ENCODE measurements around the gene MARCHF6.

The MARCHF6 gene

GRCh38 chr5:10329820-10330481 is 23.5 kb upstream of the MARCHF6 start:
- H3K4ac ChIP-seq (ENCODE audit: low read depth, low read length), result no peak overlapping the region
- no peak overlapping the region for H2BK120ac ChIP-seq (ENCODE audit: low read depth, low read length)
- no peak overlapping the region for H3K18ac ChIP-seq (ENCODE audit: low read length)
- no peaks in the 10 kb centered on the region for H3K4me1 ChIP-seq (ENCODE audit: control insufficient read depth, low read depth, low read length)
- WGBS (ENCODE audit: extremely low coverage, insufficient coverage, low lambda C conversion rate), result no CpG with 5 or more reads among the region's 7 CpGs
- no peak overlapping the region for H3K56ac ChIP-seq (ENCODE audit: low read length)
- DNase-seq, result no peak
- no peak overlapping the region for H4K5ac ChIP-seq (ENCODE audit: low read length)
- H3K27ac ChIP-seq (ENCODE audit: low read depth, low read length), result no peak overlapping the region
- H2BK15ac ChIP-seq (replicated peaks; ENCODE audit: low read depth), result no peak overlapping the region
- H4K8ac ChIP-seq (ENCODE audit: low read depth, low read length), result no peak overlapping the region
- H3K79me2 ChIP-seq (ENCODE audit: control insufficient read depth, insufficient read depth, low read length), result no peaks in the 10 kb centered on the region
- H3K4me3 ChIP-seq (ENCODE audit: low read length), result no peak overlapping the region
- H3K36me3 ChIP-seq (ENCODE audit: control insufficient read depth, insufficient read depth, low read length), result no peaks in the 10 kb centered on the region
- H3K27me3 ChIP-seq (ENCODE audit: insufficient read depth, low read length, poor library complexity), result peaks cover 8% of the 10 kb centered on the region
- H3K23ac ChIP-seq (ENCODE audit: low read length), result no peak overlapping the region
- no peaks in the 10 kb centered on the region for H3K79me1 ChIP-seq (ENCODE audit: low read length)
- H3K4me2 ChIP-seq (ENCODE audit: low read length), result no peak overlapping the region
- no peak overlapping the region for H3K9ac ChIP-seq (ENCODE audit: low read length)
- no peak overlapping the region for H2AK5ac ChIP-seq (ENCODE audit: low read length)
- no peak overlapping the region for H2BK5ac ChIP-seq (ENCODE audit: low read length)

GRCh38 chr5:10330511-10331230 is 22.8 kb upstream of the MARCHF6 start:
- Histone ChIP-seq H3K18ac (ENCODE audit: low read length) (no peak overlapping the region), H3K4ac (ENCODE audit: low read depth, low read length) (no peak overlapping the region), H3K56ac (ENCODE audit: low read length) (no peak overlapping the region), H2BK120ac (ENCODE audit: low read depth, low read length) (no peak overlapping the region), H4K5ac (ENCODE audit: low read length) (no peak overlapping the region), H3K4me1 (ENCODE audit: control insufficient read depth, low read depth, low read length) (no peaks in the 10 kb centered on the region), H3K36me3 (ENCODE audit: control insufficient read depth, insufficient read depth, low read length) (no peaks in the 10 kb centered on the region), H3K27me3 (ENCODE audit: insufficient read depth, low read length, poor library complexity) (peaks cover 8% of the 10 kb centered on the region), H2BK15ac (replicated peaks; ENCODE audit: low read depth) (no peak overlapping the region), H3K4me3 (ENCODE audit: low read length) (no peak overlapping the region), H3K9ac (ENCODE audit: low read length) (no peak overlapping the region), H3K27ac (ENCODE audit: low read depth, low read length) (no peak overlapping the region), H2AK5ac (ENCODE audit: low read length) (no peak overlapping the region), H3K23ac (ENCODE audit: low read length) (no peak overlapping the region), H3K79me2 (ENCODE audit: control insufficient read depth, insufficient read depth, low read length) (no peaks in the 10 kb centered on the region), H3K79me1 (ENCODE audit: low read length) (no peaks in the 10 kb centered on the region), H2BK5ac (ENCODE audit: low read length) (no peak overlapping the region), H3K4me2 (ENCODE audit: low read length) (no peak overlapping the region), H4K8ac (ENCODE audit: low read depth, low read length) (no peak overlapping the region)
- DNase-seq, result no peak
- WGBS (ENCODE audit: extremely low coverage, insufficient coverage, low lambda C conversion rate), result no CpG with 5 or more reads among the region's 10 CpGs

GRCh38 chr5:10331341-10331796 is 22.1 kb upstream of the MARCHF6 start:
- Histone ChIP-seq H3K27ac (ENCODE audit: low read depth, low read length) (no peak overlapping the region), H3K79me2 (ENCODE audit: control insufficient read depth, insufficient read depth, low read length) (no peaks in the 10 kb centered on the region), H3K56ac (ENCODE audit: low read length) (no peak overlapping the region), H3K23ac (ENCODE audit: low read length) (no peak overlapping the region), H3K4me1 (ENCODE audit: control insufficient read depth, low read depth, low read length) (no peaks in the 10 kb centered on the region), H4K5ac (ENCODE audit: low read length) (no peak overlapping the region), H3K9ac (ENCODE audit: low read length) (no peak overlapping the region), H3K36me3 (ENCODE audit: control insufficient read depth, insufficient read depth, low read length) (no peaks in the 10 kb centered on the region), H3K79me1 (ENCODE audit: low read length) (no peaks in the 10 kb centered on the region), H3K27me3 (ENCODE audit: insufficient read depth, low read length, poor library complexity) (peaks cover 8% of the 10 kb centered on the region), H2BK5ac (ENCODE audit: low read length) (no peak overlapping the region), H3K4me2 (ENCODE audit: low read length) (no peak overlapping the region), H3K4me3 (ENCODE audit: low read length) (no peak overlapping the region), H2BK120ac (ENCODE audit: low read depth, low read length) (no peak overlapping the region), H2AK5ac (ENCODE audit: low read length) (no peak overlapping the region), H2BK15ac (replicated peaks; ENCODE audit: low read depth) (no peak overlapping the region), H3K18ac (ENCODE audit: low read length) (no peak overlapping the region), H4K8ac (ENCODE audit: low read depth, low read length) (no peak overlapping the region), H3K4ac (ENCODE audit: low read depth, low read length) (no peak overlapping the region)
- no peak for DNase-seq
- no CpG with 5 or more reads among the region's 7 CpGs for WGBS (ENCODE audit: extremely low coverage, insufficient coverage, low lambda C conversion rate)

DNA sequence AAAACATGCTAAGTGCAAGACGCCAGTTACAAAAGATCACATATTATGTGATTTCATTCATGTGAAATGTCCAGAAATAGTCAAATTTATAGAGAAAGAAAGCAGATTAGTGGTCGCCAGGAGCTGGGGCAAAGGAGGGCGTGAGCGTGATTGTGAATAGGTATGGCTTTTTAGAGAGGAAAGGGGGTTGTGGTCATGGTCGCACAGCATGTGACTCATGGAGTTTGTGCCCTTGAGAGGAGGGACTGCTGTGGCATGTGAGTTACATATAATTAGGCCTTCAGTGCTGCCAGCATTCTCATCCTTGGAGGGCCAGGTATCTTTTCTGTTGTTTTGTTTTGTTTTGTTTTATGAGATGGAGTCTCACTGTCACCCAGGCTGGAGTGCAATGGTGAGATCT is 21.2 kb upstream of the MARCHF6 start:
- Histone ChIP-seq H3K23ac (ENCODE audit: low read length) (no peak overlapping the region), H3K56ac (ENCODE audit: low read length) (no peak overlapping the region), H3K4ac (ENCODE audit: low read depth, low read length) (no peak overlapping the region), H2AK5ac (ENCODE audit: low read length) (no peak overlapping the region), H3K18ac (ENCODE audit: low read length) (no peak overlapping the region), H3K4me2 (ENCODE audit: low read length) (no peak overlapping the region), H3K9ac (ENCODE audit: low read length) (no peak overlapping the region), H3K36me3 (ENCODE audit: control insufficient read depth, insufficient read depth, low read length) (no peaks in the 10 kb centered on the region), H4K5ac (ENCODE audit: low read length) (no peak overlapping the region), H2BK15ac (replicated peaks; ENCODE audit: low read depth) (no peak overlapping the region), H2BK120ac (ENCODE audit: low read depth, low read length) (no peak overlapping the region), H4K8ac (ENCODE audit: low read depth, low read length) (no peak overlapping the region), H3K27ac (ENCODE audit: low read depth, low read length) (no peak overlapping the region), H2BK5ac (ENCODE audit: low read length) (no peak overlapping the region), H3K79me2 (ENCODE audit: control insufficient read depth, insufficient read depth, low read length) (no peaks in the 10 kb centered on the region), H3K4me3 (ENCODE audit: low read length) (no peak overlapping the region), H3K4me1 (ENCODE audit: control insufficient read depth, low read depth, low read length) (no peaks in the 10 kb centered on the region), H3K27me3 (ENCODE audit: insufficient read depth, low read length, poor library complexity) (peaks cover 8% of the 10 kb centered on the region), H3K79me1 (ENCODE audit: low read length) (no peaks in the 10 kb centered on the region)
- no CpG with 5 or more reads among the region's 5 CpGs for WGBS (ENCODE audit: extremely low coverage, insufficient coverage, low lambda C conversion rate)
- DNase-seq, result no peak

- Histone ChIP-seq H3K27me3 (ENCODE audit: insufficient read depth, low read length, poor library complexity) (peaks cover 8% of the 10 kb centered on the region), H3K79me2 (ENCODE audit: control insufficient read depth, insufficient read depth, low read length) (no peaks in the 10 kb centered on the region)
Observed at GRCh38 chr5:10333154-10334006, 20.1 kb upstream of the MARCHF6 start.

More at GRCh38 chr5:10333154-10334006, 20.1 kb upstream of the MARCHF6 start:
- H2BK15ac ChIP-seq (replicated peaks; ENCODE audit: low read depth), result no peak overlapping the region
- no peaks in the 10 kb centered on the region for H3K79me1 ChIP-seq (ENCODE audit: low read length)
- H3K4ac ChIP-seq (ENCODE audit: low read depth, low read length), result no peak overlapping the region
- no peak overlapping the region for H2BK5ac ChIP-seq (ENCODE audit: low read length)
- H2BK120ac ChIP-seq (ENCODE audit: low read depth, low read length), result no peak overlapping the region
- peak; percentile 47 for DNase-seq
- H3K4me2 ChIP-seq (ENCODE audit: low read length), result peak overlapping the region; percentile 49
- H4K8ac ChIP-seq (ENCODE audit: low read depth, low read length), result no peak overlapping the region
- peak overlapping the region; percentile 69 for H3K9ac ChIP-seq (ENCODE audit: low read length)
- peak overlapping the region; percentile 47 for H3K4me3 ChIP-seq (ENCODE audit: low read length)
- H3K56ac ChIP-seq (ENCODE audit: low read length), result peak overlapping the region; percentile 81
- no peaks in the 10 kb centered on the region for H3K4me1 ChIP-seq (ENCODE audit: control insufficient read depth, low read depth, low read length)
- no peak overlapping the region for H3K27ac ChIP-seq (ENCODE audit: low read depth, low read length)
- H3K18ac ChIP-seq (ENCODE audit: low read length), result no peak overlapping the region
- no CpG with 5 or more reads among the region's 81 CpGs for WGBS (ENCODE audit: extremely low coverage, insufficient coverage, low lambda C conversion rate)
- no peaks in the 10 kb centered on the region for H3K36me3 ChIP-seq (ENCODE audit: control insufficient read depth, insufficient read depth, low read length)
- no peak overlapping the region for H3K23ac ChIP-seq (ENCODE audit: low read length)
- H2AK5ac ChIP-seq (ENCODE audit: low read length), result no peak overlapping the region
- H4K5ac ChIP-seq (ENCODE audit: low read length), result no peak overlapping the region

All from mesendoderm (in vitro differentiated cells).